ENCODE data around the gene CX3CR1. TPM values are rescaled to one million over a fixed set of nuclear protein-coding genes. Genes with fewer than 3 reads are reported as not detected.

CX3CR1 gene
- total and polyA plus RNA-seq, 2 of the 4 experiments (the other 2 are of a cell fraction) = not detected

GRCh38 chr3:39241561-39241960 lies 38.3 kb downstream of the CX3CR1 start:
- in situ Hi-C loops (cut with MboI; ENCODE audit: low sequenced_read_pairs) (no loop called here), intact Hi-C loops (cut with micrococcal nuclease) (no loop called here), dilution Hi-C loops (cut with HindIII; ENCODE audit: low sequenced_read_pairs, unreplicated experiment) (no loop called here)
- no peak overlapping the region for H2AK9ac ChIP-seq (replicated peaks; ENCODE audit: low read depth, low read length, poor library complexity)
- no peak overlapping the region for H2BK15ac ChIP-seq (ENCODE audit: low read depth, low read length)
- no peak overlapping the region for H3K4me2 ChIP-seq (ENCODE audit: low read depth, low read length)
- no peak overlapping the region for H3K4me3 ChIP-seq (ENCODE audit: insufficient read depth, low read depth, low read length)
- POLR2A ChIA-PET (ENCODE audit: unreplicated experiment) = no interaction called here
- no peak overlapping the region for H2BK20ac ChIP-seq (ENCODE audit: low read depth, low read length)
- H3K14ac ChIP-seq (replicated peaks; ENCODE audit: low read depth, low read length) = no peak overlapping the region
- H4K20me1 ChIP-seq (ENCODE audit: insufficient read depth, low read length) = no peaks in the 10 kb centered on the region
- ATAC-seq (ENCODE audit: low read depth) = no peak
- H3K4me1 ChIP-seq (ENCODE audit: control insufficient read depth, insufficient read depth, low read length) = no peaks in the 10 kb centered on the region
- no peak overlapping the region for H3K23ac ChIP-seq (ENCODE audit: low read depth, low read length)
- peaks cover 9% of the 10 kb centered on the region for H3K27me3 ChIP-seq (ENCODE audit: control insufficient read depth, insufficient read depth, low read length)
- BruUV-seq (replicated peaks) = no TSS peak
- TF ChIP-seq CHD1 (IDR thresholded peaks at IDR 0.05; ENCODE audit: low read depth, low read length) = no peak
- TF ChIP-seq POLR2A (IDR thresholded peaks at IDR 0.05; ENCODE audit: low read depth, low read length) = no peak
- no peak for TF ChIP-seq BHLHE40 (IDR thresholded peaks at IDR 0.05; ENCODE audit: low read depth, low read length)
- no peak for TF ChIP-seq USF2 (IDR thresholded peaks at IDR 0.05; ENCODE audit: low read depth, low read length)
- TF ChIP-seq FOS (IDR thresholded peaks at IDR 0.05; ENCODE audit: low read depth, low read length) = no peak
- TF ChIP-seq NFE2L2 (IDR thresholded peaks at IDR 0.05; ENCODE audit: low read depth, low read length) = no peak
- TF ChIP-seq RFX5 (IDR thresholded peaks at IDR 0.05; ENCODE audit: low read depth, low read length) = no peak
- no peak for TF ChIP-seq RCOR1 (IDR thresholded peaks at IDR 0.05; ENCODE audit: insufficient replicate concordance, low read length)
- TF ChIP-seq SMC3 (IDR thresholded peaks at IDR 0.05; ENCODE audit: low read depth, low read length) = no peak
- TF ChIP-seq CEBPB (IDR thresholded peaks at IDR 0.05; ENCODE audit: low read depth, low read length) = no peak
- TF ChIP-seq MAZ (IDR thresholded peaks at IDR 0.05; ENCODE audit: borderline replicate concordance, low read depth, low read length) = no peak
- TF ChIP-seq MAFK (IDR thresholded peaks at IDR 0.05; ENCODE audit: low read depth, low read length) = no peak
- no peak for TF ChIP-seq CTCF (conservative IDR thresholded peaks at IDR 0.05; ENCODE audit: low read depth, low read length)
- no peak for TF ChIP-seq RAD21 (IDR thresholded peaks at IDR 0.05; ENCODE audit: low read length)
- no peak for TF ChIP-seq MXI1 (IDR thresholded peaks at IDR 0.05; ENCODE audit: borderline replicate concordance, low read depth, low read length)
- no peak for TF ChIP-seq ELK1 (IDR thresholded peaks at IDR 0.05; ENCODE audit: borderline replicate concordance, low read depth, low read length)
- no peak overlapping the region for H2BK5ac ChIP-seq (ENCODE audit: low read depth, low read length, poor library complexity, severe bottlenecking)
- CTCF ChIA-PET = no interaction called here
- no peak overlapping the region for H3K18ac ChIP-seq (ENCODE audit: low read depth, low read length)
- no peak overlapping the region for H3K4ac ChIP-seq (ENCODE audit: low read depth, low read length)
- no peak overlapping the region for H2AFZ ChIP-seq (replicated peaks; ENCODE audit: low read length, poor library complexity)
- no peaks in the 10 kb centered on the region for H3K36me3 ChIP-seq (ENCODE audit: control insufficient read depth, insufficient read depth, low read length)
- no peak overlapping the region for H4K8ac ChIP-seq (ENCODE audit: low read depth in 2 of 2, low read length in 2 of 2)
- H4K91ac ChIP-seq (ENCODE audit: insufficient read depth, low read depth, low read length) = no peak overlapping the region
- no peak overlapping the region for H4K5ac ChIP-seq (ENCODE audit: low read depth, low read length)
- DNase-seq = no peak
- H3K9me3 ChIP-seq (ENCODE audit: control insufficient read depth, insufficient read depth, low read length) = no peaks in the 10 kb centered on the region
- H3K79me1 ChIP-seq (ENCODE audit: low read depth in 1 of 2, low read length in 2 of 2) = no peaks in the 10 kb centered on the region
- H2BK120ac ChIP-seq (ENCODE audit: low read depth, low read length) = no peak overlapping the region
- no peak overlapping the region for H2AK5ac ChIP-seq (ENCODE audit: low read depth, low read length)
- H3K9ac ChIP-seq (ENCODE audit: low read depth, low read length) = no peak overlapping the region
- no peaks in the 10 kb centered on the region for H3K9me1 ChIP-seq (ENCODE audit: insufficient read depth, low read length)
- H3K56ac ChIP-seq (ENCODE audit: extremely low read depth, insufficient read depth, low read length) = no peak overlapping the region
- no peak overlapping the region for H3K27ac ChIP-seq (ENCODE audit: insufficient read depth, low read length)
